Dedifferentiated amniotic fluid mesenchymal stem cell (primary cell): Measurements from ENCODE around the gene H2AZ2.
"Not testable (repeated sequence)": the region's sequence is repeated elsewhere in the genome, so short reads cannot be mapped to it uniquely, and the experiment has no call there.

Experiments used
- DNase-seq: peaks from one replicate; pipeline ENCODE4 v3.0.0-alpha.2; 2016; ENCODE audit errors: extremely low spot score

Gene H2AZ2

DNA sequence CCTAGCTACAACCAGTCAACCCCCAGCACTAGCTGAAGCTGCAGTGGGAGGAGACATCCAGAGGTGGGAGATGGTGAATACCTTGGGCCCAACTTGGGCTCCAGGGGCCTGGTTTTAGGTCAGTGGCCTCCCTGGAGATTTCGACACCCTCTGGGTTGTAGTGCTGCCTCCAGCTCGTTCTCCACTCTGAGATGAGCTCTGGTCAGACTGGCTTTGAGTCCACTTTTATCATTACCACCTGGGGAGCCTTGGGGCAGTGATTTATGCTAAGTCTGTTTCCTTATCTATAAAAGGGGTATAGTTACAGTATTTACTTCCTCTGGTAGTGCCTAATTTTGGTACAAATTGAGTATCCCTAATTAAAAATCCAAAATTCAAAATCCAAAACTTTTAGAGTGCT, 28.6 kb downstream of the H2AZ2 start:
- DNase-seq, result no peak

DNA sequence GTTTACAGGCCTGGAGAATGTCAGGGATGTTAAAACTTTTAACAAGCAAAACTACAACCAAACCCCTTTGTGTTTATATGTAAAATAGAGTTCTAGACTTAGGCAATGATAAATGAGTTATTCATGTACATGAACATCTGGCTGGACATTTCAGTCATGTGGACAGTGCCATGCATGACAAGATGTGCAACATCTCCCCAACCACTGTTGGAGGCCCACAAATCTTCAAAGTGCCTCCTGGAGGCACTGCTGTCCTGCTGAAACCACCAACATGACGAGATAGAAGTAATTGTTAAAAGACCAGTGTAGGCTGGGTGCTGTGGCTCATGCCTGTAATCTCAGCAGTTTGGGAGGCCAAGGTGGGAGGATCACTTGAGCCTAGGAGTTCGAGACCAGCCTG, 33.0 kb downstream of the H2AZ2 start:
- no peak for DNase-seq

DNA sequence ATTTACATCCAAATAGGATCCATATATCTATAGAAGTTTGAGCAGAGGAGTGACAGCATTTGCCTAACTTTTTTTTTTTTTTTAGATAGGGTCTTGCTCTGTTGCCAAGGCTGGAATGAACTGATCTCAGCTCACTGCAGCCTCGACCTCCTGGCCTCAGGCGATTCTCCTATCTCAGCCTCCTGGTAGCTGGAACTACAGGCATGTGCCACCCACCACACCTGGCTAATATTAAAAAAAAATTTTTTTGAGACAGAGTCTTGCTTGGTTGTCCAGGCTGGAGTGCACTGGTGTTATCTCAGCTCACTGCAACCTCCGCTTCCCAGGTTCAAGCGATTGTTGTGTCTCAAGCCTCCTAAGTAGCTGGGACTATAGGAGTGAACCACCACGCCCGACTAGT, 36.3 kb downstream of the H2AZ2 start:
- DNase-seq, result no peak

DNA sequence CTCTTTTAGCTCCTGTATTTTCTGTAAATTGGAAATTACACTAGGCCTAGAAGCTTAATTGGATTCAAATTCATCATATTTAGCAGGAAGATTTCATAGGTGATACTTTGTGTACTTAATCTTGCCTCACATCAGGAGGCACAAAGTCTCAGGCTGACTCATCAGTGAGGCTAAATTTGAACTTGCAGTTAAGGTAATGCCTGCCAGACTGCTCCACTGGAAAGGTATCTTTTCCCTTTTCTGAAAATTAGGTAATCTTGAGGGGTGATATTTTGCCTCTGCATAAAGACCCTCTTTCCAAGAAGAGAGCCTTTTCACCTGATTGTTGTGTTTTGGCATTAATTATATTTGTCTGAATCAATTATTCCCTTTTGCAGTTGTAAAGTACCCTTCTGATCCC, 36.8 kb downstream of the H2AZ2 start:
- no peak for DNase-seq

DNA sequence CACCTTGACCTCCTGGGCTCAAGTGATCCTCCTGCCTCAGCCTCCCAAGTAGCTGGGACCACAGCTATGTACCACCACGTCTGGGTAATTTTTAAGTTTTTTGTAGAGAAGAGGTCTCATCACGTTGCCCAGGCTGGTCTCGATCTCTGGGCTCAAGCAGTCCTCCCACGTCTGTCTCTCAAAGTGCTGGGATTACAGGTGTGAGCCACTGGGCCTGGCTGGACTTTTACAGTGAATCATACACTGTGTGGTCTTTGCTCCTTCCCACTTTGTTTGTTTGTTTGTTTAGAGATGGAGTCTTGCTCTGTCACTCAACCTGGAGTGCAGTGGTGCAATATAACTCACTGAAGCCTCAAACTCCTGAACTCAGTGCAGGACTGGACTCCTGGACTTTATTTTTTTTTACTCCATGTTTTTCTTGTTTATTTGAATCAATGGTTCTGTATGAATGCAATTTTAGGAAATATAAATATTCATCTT, 38.9 kb downstream of the H2AZ2 start:
- DNase-seq, result no peak

DNA sequence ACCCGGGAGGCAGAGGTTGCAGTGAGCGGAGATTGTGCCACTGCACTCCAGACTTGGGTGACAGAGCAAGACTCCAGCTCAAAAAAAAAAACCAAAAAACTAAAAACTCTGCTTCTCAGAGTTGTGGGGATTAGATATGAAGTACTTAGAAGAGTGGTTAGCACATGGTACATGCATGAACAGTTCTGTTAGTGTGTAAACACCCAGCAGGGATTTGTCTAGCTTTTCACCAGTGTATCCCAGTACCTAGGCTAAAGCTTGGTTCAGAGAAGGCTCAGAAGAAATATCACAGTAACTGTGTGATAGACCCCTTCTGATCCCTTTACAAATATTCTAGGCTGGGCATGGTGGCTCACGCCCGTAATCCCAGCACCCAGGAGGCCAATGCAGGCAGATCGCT, 41.9 kb downstream of the H2AZ2 start:
- no peak for DNase-seq

DNA sequence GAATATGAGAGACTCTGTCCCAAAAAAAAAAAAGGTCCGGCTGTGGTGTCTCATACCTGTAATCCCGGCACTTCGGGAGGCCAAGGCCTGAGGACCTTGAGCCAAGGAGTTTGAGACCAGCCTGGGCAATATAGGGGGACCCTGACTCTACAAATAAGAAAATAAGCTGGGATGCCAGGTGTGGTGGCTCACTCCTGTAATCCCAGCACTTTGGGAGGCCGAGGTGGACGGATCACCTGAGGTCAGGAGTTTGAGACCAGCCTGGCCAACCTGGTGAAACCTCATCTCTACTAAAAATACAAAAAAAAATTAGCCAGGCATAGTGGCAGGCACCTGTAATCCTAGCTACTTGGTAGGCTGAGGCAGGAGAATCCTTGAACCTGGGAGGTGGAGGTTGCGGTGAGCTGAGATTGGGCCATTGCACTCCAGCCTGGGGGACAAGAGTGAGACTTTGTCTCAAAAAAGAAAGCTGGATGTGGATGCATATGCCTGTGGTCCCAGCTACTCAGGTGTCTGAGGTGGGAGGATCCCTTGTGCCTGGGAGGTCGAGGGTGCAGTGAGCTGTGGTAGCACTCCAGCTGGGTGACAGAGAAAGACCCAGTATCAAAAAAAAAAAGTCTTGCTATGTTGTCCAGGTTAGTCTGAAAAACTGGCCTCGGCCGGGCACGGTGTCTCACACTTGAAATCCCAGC, 43.9 kb downstream of the H2AZ2 start:
- DNase-seq, result not testable (repeated sequence)

DNA sequence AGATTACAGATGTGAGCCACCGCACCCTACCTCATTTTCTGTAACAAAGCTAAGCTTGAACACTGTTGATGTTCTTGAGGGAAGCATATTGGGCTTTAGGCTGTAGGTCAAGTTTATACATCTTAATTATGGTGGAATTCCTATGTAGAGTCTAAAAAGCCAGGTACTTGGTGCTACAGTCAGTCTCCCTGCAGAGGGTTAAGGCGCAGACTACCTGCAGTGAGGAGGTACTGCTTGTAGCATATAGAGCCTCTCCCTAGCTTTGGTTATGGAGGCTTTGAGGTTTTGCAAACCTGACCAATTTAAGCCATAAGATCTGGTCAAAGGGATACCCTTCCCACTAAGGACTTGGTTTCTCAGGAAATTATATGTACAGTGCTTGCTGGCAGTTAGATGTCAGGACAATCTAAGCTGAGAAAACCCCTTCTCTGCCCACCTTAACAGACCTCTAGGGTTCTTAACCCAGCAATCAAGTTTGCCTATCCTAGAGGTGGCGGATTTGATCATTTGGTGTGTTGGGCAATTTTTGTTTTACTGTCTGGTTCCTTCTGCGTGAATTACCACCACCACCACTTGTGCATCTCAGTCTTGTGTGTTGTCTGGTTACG, 45.4 kb downstream of the H2AZ2 start:
- no peak for DNase-seq

DNA sequence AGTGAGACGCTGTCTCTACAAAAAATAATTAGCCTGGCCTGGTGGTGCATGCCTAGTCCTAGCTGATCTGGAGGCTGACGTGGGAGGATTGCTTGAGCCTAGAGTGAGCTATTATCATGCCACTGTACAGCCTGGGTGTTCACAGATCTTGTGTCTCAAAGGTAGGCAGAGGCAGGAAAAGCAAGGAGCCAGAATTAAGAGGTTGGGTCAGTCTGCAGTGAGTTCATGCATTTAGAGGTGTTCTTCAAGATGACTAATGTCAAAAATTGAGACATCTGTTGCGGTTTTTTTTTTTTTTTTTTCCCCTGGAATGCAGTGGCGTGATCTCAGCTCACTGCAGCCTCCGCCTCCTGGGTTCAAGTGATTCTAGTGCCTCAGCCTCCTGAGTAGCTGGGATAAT, 46.0 kb downstream of the H2AZ2 start:
- no peak for DNase-seq

DNA sequence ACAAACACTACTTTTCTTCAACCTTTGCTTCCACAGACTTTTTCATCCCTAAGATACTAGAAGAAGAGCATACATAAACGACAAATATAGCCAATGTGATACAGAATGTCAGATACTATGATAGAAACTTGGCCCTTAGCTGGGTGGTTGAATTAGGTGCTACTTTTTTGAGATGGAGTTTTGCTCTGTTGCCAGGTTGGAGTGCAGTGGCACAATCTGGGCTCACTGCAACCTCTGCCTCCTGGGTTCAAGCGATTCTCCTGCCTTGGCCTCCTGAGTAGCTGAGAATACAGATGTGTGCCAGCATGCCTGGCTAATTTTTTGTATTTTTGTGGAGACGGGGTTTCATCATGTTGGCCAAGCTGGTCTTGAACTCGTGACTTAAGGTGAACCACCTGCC, 47.9 kb downstream of the H2AZ2 start:
- no peak for DNase-seq

DNA sequence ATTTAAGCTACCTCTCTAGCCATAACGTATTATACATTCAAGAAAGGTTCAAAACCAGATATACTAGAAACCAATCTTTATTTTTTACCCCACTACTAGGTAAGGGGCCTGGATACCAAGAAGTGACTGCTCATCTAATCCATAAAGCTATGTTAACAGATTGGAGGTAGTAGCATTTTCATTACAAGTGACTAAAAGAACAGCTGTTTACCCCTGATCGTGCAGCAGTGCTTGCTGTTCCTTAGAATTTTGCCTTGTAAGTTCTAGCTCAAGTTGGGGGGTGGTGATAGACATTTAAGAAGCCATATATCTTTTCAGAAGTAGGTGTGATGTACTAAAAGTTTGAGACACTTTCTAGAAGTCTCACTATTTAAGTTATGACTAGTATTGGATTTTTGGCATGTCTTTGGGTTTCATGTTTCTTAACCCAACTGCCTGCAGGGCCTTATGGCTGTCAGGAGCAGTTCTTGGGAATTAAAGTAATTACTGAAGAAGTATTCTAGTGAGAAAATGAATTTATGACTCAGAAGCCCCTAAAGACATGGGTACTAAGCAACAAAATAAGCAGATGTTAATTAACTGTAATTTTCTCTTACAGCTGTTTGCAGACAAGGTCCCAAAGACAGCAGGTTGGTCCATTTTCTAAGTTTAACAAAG, 49.1 kb downstream of the H2AZ2 start:
- DNase-seq, result peak; percentile 30

DNA sequence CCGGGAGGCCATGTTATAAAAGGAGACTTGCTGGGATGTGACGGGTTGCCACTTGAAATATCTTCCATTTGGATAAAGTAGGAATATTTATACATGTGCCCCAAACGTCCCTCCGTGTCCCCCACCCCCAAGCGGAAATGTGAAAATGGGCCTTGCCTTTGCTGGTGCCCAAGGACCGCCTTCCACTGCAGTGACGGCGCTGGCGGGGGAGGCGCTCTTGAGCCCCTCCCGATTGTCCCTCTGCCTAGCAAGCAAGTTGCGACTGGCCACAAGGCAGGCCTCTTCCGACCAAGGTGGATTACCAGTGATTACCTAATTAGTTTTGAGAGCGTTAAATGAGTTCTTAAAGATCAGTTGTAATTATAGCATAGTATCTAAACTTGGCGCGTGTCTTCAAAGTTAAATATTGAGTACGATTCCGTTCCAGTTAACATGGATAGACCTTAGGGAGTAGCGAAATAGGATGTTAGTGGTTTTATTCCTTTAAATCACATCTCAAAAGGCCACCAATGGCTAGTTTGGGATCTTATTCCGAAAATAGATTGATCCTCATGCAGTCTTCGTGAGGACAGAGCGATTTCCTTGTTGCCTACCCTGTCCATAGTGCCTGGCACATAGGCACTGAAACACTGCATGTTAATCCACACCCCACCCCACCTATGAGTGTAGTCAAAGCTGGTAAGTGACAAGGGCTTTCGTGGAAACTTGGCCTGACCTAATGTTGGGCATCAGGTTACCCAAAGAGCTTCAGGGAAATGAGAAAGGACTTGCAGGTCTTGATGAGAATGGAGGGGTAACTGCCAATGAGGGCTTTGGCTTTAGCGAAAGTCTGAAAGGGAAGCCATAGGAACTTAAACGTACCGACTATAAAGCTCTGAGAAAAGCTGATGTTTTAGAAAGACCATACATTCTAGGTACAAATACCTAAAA, 50.3 kb downstream of the H2AZ2 start:
- DNase-seq, result peak; percentile 76

DNA sequence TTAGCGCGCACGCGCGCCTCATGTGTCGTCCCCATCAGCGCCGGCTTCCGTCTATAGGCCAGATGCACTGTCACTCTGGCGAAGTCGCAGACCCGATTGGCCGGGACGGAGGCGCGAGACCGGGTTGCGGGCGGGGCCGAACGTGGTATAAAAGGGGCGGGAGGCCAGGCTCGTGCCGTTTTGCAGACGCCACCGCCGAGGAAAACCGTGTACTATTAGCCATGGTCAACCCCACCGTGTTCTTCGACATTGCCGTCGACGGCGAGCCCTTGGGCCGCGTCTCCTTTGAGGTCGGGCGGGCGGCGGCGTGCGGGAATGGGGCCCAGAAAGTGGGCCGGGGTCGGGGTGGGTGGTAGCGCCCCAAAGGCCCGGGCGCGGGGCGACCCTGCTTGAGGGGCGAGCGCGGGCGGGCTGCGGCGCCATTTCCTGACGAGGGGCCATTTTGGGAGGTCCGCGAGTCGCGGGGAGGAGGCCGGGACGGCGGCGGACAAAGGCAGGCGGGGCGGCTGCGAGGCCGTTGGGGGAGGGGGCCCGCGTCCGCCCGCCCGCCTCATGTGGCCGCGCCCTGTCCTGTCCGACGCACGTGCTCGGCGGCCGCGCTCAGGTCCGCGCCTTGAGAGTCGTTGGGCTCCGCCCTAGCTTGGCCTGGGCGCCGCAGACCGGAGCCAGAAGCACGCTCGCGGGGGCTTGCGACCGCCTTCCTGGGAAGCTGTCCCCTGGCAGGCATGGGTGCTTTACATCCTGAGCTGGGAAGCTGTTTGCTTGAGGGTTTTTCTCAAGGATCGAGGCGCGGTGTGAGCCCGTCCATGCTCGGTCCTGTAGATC, 51.2 kb downstream of the H2AZ2 start, which contains the start of gene PPIA:
PPIA (plus strand) TSS at position 178 of the 825 bp plus-strand sequence; CDS start at position 222, 44 bp downstream.
- peak; percentile 97 for DNase-seq

DNA sequence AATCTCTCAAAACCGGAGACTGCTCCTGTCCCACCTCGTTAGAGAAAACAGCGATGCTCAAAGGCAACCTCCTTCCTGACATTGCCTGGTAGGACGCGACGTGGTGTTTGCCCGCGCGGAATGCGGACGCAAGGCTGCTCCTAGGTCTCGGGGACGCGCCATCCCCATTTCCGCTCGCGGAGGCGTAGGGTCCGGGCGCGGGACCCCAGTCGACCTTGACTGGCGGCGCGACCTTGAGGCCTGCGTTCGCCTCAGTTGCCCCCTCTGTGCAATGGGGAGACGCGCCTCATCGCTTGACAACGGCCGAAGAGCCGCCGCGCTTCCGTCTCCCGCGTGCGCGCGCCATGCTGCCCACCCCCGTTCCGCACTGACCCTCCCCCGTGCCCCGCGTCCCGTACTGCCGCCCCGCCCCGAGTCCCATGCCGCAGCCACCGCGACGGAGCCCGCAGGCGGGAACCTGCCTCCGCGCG, 51.8 kb downstream of the H2AZ2 start:
- DNase-seq, result peak; percentile 41

DNA sequence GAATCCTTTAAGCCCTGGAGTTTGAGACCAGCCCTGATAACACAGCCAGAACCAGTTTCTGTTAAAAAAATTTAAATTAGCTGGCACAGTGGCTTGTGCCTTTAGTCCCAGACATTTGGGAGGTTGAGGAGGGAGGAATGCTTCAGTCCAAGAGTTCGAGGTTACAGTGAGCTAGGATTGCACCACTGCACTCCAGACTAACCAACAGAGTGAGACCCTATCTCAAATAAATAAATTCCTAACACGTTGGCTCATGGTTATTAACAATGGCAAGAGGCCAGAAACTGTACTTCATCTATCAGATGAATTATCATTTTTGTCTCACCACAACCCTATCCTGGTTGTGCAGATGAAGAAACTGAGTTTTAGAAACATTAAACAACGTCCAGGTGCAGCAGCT, 53.6 kb downstream of the H2AZ2 start:
- no peak for DNase-seq

DNA sequence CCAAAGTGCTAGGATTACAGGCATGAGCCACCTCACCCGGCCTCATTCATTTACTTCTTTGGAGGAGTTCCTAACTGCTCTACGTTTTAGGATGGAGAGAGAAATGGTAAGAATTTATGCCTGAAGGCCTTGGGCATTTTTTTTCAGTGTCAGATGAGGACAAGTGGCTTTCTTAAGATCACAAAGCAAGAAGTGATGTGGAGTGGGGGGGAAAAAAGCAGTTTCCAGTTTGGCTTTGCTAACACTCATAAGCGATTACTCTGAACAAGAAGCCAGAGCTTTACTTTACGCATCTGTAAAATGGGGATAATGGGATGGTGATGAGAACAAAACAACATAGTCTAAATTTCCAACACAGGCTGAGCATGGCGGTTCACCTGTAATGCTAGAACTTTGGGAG, 54.0 kb downstream of the H2AZ2 start:
- DNase-seq, result peak; percentile 90

DNA sequence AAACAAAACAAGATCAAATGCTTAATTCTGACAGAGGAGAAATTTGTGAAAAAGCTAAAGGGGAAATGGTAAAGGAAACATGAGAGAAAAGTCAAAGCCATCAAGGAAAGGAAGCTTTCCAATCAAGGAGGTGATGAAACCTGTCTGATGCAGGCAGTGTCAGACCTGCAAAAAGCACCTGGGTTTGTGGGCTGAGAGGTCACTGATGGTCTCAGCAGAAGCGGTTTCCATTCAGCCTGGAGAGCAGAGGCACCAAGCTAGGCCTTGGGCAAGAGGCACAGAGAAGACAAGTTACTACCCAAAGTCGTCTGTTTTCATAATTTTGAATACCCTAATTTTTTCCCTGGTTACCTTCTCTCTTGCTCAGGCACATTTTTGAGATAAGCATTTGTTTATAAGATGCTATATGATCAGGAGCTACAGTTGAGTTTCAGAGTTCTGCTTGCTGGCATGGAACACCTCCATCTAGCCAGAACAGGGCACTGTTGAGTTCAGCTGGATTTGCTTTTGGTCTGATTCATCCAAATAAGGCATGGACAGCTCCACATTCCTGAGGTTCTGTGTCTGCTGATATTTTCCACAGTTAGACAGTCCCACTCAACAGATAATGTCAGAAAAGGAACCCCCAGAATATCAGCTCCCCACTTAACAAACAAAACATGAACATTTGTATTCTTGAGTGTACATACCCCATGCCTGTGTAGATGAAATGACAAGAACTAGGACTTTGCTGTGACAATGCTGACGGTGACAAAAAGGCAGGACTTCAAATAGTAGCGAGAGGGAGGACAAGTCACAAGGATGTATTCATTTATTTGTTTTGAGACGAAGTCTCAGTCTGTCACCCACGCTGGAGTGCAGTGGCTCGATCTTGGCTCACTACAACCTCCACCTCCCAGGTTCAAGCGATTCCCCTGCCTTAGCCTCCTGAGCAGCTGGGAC, 56.3 kb downstream of the H2AZ2 start:
- DNase-seq, result peak; percentile 77

DNA sequence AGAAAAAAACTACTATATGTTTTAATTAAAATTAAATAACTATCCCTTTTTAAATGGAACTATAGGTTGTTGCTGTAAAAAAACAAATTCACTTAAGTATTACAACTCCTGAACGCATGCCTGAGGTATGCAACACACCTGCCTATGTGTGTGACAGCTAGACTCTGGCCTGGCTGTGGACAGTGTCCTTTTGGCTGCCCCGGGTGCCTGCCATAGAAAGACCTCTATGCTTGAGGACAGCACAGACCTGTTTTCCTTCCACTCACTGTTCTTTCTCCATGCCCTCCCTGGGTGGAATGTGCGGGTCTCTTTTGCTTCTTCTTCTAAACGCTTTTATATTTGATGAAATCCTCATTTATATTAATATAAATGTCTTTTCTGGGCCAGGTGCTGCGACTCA, 57.9 kb downstream of the H2AZ2 start:
- DNase-seq, result no peak

DNA sequence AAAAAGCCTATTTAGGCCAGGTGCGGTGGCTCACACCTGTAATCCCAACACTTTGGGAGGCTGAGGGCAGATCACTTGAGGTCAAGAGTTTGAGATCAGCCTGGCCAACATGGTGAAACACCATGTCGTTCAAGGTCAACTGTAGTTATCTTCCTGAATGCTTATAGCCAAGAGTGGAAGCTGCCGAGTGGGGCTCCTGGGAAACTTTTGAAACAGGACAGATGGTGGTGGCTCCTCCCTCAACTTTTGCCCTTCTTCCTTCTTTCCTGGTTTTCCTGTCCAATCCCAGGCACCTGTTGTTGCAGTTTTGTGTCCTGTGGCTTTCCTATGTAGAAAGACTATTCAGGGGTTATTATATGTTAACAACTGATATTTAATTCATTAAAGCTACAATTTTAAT, 60.1 kb downstream of the H2AZ2 start:
- DNase-seq, result no peak

DNA sequence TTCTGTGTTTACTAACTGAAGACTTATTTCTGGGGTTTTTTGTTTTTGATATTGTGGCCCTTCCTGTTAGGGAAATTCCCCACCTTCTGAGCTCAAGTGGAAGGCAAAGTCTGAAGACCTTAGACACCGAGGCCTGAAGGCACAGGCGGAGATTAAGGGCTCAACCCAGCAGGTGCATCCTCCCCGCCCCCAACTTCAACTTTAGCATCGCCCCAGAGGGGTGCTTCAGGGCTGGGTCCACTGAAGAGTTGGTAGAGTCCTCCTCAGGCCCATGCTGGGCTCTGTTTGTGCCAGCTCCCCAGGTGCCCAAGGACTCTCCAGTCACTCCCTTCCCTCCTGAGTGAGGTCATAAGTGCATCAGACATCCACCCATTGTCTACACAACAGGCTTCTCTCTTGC, 60.8 kb downstream of the H2AZ2 start:
- DNase-seq, result no peak
